GM18502 (cell line): ENCODE measurements around the gene SLC6A5.
"Not testable (repeated sequence)": the region's sequence is repeated elsewhere in the genome, so short reads cannot be mapped to it uniquely, and the experiment has no call there.

Experiments used
- ATAC-seq: cut with Tn5 transposase; IDR thresholded peaks from one replicate; pipeline ENCODE4 v1.9.1; 2021; ENCODE audit warnings: mild to moderate bottlenecking; ENCODE audit not compliant: unreplicated experiment, poor library complexity

Gene SLC6A5

DNA sequence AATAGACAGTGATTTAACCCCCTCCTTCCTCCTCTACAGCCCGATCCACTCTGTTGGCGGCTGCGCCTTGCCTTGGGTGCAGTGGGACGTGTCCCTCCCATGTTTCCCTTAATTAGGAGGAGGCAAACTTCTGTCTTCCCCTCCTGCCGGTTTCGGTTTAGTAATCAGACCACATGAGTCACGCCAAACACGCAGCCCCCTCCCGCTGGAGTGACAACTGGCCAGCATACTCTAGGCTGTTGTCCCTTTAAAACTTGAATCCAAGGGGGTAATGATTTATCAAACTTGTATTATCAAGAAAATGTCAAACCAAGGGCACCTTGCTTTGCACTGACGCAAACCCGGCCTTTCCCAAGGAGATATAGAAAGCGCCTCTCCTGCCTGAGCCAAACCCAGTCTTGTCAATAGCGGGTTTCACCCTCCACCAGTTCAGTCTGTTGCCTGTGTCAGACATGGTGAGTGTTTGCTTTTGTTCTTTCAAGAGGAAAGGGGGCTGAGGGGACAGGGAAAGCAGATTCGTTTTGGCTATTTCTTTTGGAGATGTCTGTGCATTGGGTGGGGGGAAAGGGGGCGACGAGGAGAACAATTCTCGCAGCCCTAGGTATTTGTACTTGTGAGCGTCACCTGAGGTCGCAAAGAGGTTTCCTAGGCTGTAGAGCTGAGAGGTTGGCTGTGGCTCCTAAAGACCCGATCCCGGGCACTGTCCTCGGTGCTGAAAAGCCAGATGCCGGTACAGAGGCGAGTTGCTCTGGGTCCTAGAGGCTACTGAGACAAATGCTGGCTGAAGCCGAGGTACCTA, at the start of gene SLC6A5:
Gene SLC6A5, plus strand, starts transcription at position 388 of the 799 bp plus-strand sequence. Its CDS starts 65 bp downstream, at position 453.
- no peak for ATAC-seq

- ATAC-seq, result no peak
These were observed 48.3 kb upstream of the SLC6A5 start for GRCh38 chr11:20551096-20551495.

GRCh38 chr11:20555783-20556182, 43.6 kb upstream of the SLC6A5 start:
- ATAC-seq, result no peak

GRCh38 chr11:20556396-20556795, 43.0 kb upstream of the SLC6A5 start:
- not testable (repeated sequence) for ATAC-seq

GRCh38 chr11:20558741-20559140, 40.7 kb upstream of the SLC6A5 start:
- no peak for ATAC-seq

DNA sequence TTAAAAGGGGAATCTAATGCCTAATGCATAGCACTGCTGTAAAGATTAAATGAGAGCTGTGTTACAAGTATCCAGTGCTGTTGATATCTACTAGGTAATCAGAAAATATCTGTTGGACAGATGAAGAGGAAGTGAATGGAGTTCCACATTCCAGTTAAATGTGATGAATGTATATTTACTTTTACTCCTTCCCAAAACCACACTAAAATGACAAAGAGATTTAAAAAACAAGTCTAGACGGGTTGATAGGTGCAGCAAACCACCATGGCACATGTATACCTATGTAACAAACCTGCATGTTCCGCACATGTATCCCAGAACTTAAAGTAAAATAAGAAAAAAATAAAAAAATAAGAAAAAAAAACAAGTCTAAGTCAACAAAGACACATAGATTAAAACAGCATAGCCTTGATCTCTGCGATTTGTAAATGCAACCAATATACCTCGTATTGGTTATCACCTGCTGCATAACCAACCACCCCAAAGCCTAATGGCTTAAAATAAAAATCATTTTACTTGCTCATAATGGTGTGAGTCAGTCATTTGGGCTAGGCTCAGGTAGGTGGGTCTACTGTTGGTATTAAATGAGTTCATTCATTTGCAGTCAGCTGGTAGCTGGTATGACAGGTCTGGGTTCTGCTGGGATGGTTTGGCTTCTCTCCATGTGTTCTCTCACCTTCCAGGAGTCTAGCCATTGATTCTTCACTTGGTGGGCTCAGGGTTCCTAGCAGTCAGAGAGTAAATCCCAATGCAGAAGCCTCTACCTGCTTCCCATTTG, 39.7 kb upstream of the SLC6A5 start:
- no peak for ATAC-seq

- ATAC-seq, result no peak
These were observed 37.5 kb upstream of the SLC6A5 start for GRCh38 chr11:20561915-20562314.

DNA sequence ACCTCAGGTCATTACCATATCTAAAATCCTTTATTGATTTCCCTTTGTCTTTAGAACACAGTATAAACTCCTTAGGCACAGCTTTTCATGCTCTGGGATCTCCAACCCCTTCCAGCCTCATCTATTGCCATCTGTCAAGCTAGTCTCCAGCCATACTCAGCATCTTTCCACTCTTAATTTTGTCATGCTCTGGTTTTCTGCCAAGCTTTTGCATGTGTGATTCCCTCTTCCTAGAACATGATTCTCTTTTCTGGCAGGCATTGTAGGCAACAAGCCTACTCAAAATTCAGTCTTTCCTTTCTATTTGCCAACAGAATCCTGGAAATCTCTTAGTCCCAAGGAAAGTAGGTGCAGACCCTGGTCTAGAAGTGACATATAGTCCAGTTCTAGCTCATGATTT, 35.5 kb upstream of the SLC6A5 start:
- no peak for ATAC-seq

DNA sequence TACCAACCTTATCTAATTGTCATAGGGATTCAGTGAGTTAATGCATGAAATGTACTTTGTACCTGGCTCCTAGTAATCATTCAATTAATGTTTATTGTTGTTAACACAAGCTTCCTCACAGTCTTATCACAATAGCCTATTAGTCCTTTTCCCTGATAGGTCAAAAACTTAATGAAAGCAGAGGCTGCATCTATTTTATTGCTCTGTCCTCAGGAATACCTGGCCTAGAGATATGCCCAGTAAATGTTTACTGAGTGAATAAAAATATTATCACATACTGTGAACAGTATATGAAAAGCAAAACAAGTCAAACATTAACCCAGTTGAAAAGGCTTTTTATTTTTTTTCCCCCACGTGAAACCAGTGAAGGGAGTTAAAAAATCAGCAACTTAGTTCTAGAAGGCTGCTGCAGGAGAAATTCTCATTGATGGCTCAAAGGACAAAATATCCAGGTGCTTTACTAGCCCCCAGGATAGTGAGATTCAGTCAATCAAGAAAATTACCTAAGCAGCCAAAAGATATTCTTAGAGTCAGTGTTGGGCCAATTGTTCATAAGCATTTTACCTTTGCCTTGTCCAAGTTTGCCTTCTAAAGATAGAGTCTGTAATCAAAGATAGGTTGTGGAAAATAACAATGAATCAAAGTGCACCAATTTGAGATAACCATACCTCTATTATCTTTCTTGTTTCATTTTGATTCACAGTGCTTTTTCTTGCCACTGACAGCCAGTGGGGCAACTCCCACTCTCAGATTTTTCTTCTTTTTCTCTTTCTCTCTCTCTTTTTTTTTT, 34.4 kb upstream of the SLC6A5 start:
- no peak for ATAC-seq

GRCh38 chr11:20566115-20566514, 33.3 kb upstream of the SLC6A5 start:
- ATAC-seq, result not testable (repeated sequence)

GRCh38 chr11:20566591-20567434, 32.6 kb upstream of the SLC6A5 start:
- ATAC-seq, result no peak

DNA sequence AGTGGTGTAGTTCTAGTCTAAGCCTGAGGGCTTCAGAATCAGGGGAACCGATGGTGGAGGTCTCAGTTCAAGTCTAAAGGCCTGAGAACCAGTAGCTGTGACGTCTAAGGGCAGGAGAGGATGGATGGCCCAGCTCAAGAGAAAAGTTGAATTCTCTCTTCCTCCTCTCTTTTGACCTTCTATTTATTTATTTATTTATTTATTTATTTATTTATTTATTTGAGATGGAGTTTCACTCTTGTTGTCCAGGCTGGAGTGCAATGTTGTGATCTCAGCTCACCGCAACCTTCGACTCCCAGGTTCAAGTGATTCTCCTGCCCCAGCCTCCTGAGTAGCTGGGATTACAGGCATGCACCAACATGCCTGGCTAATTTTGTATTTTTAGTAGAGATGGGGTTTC, 19.7 kb upstream of the SLC6A5 start:
- not testable (repeated sequence) for ATAC-seq

DNA sequence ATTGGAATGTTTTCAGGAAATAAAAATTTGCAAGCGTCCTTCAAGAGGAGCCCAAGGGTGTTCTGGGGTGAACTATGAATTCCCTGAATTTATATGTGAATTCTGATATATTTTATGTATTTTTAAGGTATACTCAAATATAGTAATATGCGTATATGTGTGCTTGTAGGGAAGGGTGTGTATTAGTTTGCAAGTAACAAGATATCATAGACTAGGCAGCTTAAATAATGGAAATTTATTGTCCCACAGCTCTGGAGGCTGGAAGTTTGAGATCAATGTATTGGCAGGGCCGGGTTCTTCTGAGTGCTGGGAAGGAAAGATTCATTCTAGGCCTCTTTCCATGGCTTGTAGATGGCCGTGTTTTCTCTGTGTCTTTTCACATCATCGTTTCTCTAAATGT, 16.2 kb upstream of the SLC6A5 start:
- no peak for ATAC-seq

- no peak for ATAC-seq
These were observed 15.2 kb upstream of the SLC6A5 start for GRCh38 chr11:20584093-20584774.

GRCh38 chr11:20589796-20590195, 9.6 kb upstream of the SLC6A5 start:
- ATAC-seq, result no peak

GRCh38 chr11:20590381-20590780, 9.0 kb upstream of the SLC6A5 start:
- no peak for ATAC-seq

- no peak for ATAC-seq
These were observed 6.7 kb upstream of the SLC6A5 start for GRCh38 chr11:20592741-20593140.

- ATAC-seq, result no peak
These were observed 4.9 kb upstream of the SLC6A5 start for GRCh38 chr11:20594274-20595061.

- no peak for ATAC-seq
These were observed 4.3 kb upstream of the SLC6A5 start for GRCh38 chr11:20595101-20595500.
